GM18505 (cell line): Measurements from ENCODE around the gene ANXA6.
"Not testable (repeated sequence)": the region's sequence is repeated elsewhere in the genome, so short reads cannot be mapped to it uniquely, and the experiment has no call there.

Source experiments
- ATAC-seq: cut with Tn5 transposase; IDR thresholded peaks from one replicate; pipeline ENCODE4 v1.9.1; 2021; ENCODE audit not compliant: unreplicated experiment
- POLR2A ChIP-seq: IDR thresholded peaks from 4 replicates; pipeline ENCODE4 v1.6.1; 2011; ENCODE audit warnings: borderline replicate concordance; ENCODE audit not compliant: insufficient read depth, insufficient read length; ENCODE audit errors: extremely low read depth

The ANXA6 gene

DNA sequence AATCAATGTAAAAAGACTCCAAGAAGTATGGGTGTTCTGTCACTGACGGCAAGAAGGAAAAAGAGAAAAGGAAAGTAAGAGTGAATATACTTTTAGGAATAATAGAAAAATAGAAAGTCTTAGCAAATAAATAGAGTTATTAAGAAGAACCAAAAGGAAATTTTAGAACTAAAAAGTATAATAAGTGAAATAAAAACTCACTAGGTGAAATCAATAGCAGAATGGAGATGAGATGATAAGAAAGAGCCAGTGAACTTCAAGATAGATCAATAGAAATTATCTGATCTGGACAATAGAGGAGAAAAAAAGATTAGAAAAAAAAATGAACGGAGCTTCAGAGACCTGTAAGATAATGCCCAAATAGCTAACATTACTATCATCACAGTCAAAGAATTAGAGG lies 31.6 kb upstream of the ANXA6 start:
- no peak for ATAC-seq
- no peak for TF ChIP-seq POLR2A

GRCh38 chr5:151186538-151186937 lies 29.0 kb upstream of the ANXA6 start:
- TF ChIP-seq POLR2A: no peak
- no peak for ATAC-seq

- no peak for TF ChIP-seq POLR2A
- no peak for ATAC-seq
Observed at GRCh38 chr5:151186052-151186451, 28.5 kb upstream of the ANXA6 start.

DNA sequence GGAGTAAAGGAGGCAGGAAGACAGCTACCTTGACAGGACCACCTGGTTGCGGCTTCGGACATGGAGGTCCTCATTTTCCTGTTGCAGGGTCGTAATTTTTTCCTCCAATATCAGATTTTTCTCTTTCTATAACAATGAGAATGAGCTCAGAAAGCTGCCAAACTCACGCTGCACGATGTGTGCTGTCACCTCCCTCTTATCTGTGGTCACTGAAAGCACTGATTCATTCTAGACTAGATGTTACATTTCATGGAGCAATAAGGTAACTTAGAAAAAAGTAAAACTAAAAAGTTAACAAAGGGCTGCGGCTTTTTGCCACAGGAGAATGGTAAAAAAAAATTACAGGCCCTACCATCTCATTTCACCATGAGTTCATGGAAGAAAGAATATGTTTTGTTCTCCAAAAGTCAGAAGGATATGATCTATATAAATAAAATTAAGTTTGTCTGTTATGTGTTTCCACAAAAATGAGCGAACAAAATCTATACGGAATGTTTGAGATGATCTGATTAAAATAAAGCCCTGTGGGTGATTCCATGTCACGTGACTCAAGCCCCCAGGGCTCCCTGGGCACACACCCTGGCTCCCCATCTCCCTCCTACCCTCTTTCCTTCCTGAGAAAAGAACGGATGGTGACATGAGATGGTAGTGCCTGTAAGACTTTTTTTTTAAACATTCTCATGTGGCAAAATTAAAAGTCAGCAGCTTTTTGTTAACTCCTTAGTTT lies 26.9 kb upstream of the ANXA6 start:
- ATAC-seq: no peak

DNA sequence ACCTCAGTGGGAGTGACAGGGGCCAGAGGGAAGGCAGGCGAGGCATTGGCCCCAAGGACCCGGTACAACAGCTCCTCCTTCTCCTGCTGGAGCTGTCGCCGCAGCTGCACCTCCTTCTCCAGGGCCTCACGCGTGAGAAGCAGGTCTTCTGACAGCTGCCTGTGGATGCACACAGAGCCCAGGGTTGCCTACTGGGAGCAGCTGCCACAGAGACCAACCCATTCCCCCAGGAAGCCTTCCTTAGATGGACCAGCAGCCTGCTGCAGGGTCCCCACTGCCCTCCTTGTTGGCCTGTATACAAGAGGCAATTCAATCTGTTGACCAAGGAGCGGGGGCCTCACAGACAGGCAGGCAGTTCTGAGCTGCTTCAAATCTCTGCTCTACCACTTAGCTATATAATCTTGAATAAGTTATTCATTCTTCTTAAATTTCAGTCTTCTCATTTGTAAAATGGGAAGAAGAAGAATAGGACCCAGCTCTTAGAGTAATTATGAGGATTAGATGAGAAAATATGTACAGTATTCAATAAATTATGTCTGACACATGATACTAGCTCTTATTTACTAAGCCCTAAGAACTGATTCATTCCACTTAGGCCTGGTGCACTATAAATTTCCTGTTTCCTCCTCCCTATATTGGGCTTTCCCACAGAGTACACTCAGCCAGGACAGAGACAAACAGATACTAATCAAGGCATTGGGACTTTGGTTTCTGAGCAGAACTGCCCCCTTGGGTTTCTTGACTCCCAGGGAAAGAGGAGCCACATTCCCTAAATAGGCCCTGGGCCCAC lies 26.1 kb upstream of the ANXA6 start:
- TF ChIP-seq POLR2A: no peak
- ATAC-seq: no peak

More for the DNA sequence above, 26.9 kb upstream of the ANXA6 start:
- no peak for TF ChIP-seq POLR2A

- no peak for ATAC-seq
- no peak for TF ChIP-seq POLR2A
Observed at GRCh38 chr5:151182976-151183375, 25.4 kb upstream of the ANXA6 start.

GRCh38 chr5:151182524-151182900 lies 24.9 kb upstream of the ANXA6 start:
- no peak for ATAC-seq
- TF ChIP-seq POLR2A: no peak

DNA sequence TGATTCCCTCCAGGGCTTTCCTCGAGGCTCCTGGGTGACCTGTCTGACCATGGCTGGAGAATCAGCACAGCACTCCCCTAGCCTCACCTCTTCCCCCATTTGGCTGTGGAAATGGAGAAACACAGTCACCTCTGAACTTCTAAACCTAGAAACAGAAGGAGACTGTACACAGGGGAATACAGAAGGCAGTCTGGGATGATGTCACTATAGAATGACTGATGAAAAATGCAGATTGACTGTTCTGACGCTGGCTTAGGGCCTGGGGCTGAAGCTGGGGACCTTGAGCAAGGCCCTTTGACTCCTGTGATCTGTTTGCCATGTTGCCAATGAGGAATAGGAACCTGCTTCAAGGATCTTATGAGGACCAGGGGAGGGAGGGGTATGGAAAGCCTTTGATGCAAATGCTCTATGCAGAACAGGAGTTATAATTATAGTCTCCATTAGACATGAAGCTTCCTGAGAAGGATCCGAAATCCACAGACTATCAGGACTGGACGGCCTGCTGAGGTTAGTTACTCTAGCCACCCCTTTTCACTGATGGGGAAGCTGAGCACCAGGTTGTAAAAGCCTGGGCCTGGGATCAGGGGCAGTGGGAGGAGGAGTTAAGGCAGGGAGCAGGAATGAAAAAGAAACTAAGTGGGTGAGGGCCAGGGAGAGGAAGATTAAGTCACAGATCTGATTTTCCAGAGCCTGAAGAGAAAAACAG lies 24.4 kb upstream of the ANXA6 start:
- no peak for TF ChIP-seq POLR2A
- ATAC-seq: no peak

DNA sequence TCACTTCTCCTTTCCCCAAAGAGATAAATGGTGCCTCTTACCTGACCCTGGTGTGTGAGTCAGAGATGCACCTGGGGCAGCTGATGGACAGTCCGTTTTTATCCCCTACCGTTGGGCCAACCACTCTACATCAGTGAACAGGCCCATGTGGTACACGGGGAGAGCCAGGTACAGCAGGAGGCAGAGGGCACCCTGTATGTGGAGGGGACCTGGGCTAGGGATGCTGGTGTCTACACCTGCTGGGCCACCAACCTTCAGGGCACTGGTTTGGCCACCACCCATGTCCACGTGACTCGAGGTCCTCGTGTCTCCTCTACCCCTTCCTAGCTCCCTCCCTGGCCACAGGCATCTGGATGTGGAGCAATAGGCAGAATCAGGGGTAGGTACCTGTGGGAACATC lies 22.7 kb upstream of the ANXA6 start:
- no peak for ATAC-seq
- no peak for TF ChIP-seq POLR2A

GRCh38 chr5:151179489-151179840 lies 21.9 kb upstream of the ANXA6 start:
- no peak for TF ChIP-seq POLR2A
- ATAC-seq: no peak

DNA sequence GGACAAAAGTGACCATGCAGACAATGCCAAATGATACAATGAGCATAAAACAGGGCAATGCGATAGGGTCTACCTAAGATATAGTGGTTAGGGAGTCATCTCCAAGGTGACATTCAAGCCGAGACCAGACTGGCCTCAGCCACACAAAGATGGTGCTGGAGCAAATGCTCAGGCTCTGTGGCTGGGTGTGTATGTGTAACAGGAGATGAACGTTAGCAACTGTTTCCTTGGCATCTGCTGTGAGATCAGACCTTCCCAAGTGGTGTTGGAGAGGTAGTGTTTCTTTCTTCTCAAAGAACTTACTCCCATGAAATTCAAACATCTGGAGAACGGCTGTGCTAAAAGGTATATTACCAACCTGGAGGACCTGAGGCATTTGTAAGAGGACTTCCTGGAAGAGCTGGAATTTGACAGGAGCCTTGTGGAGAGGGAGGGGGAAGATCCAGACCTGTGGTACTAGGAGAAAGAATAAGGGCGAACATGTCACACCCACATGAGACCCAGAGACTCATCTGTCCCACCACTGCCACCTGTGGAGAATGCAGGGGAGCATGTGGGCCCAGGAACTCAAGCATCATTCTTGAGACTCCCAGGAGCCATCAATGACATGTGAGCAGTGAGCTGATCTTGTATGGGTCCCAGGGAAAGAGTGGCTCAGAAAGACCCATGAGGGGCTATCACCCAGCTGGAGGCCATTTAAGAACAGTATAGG lies 21.4 kb upstream of the ANXA6 start:
- no peak for ATAC-seq
- no peak for TF ChIP-seq POLR2A

GRCh38 chr5:151178372-151178771 lies 20.8 kb upstream of the ANXA6 start:
- no peak for ATAC-seq
- TF ChIP-seq POLR2A: no peak

DNA sequence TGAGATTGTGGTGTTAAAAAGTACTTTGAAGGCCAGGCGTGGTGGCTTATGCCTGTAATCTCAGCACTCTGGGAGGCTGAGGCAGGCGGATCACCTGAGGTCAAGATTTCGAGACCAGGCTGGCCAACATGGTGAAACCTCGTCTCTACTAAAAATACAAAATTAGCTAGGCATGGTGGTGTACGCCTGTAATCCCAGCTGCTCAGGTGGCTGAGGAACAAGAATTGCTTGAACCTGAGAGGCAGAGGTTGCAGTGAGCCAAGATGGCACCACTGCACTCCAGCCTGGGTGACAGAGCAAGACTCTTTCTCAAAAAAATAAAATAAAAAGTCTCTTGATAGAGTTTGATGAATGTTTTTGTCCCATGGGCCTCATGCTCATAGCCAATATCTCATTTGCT lies 18.7 kb upstream of the ANXA6 start:
- not testable (repeated sequence) for ATAC-seq
